GM21381 (cell line): Measurements from ENCODE around the gene BPIFB6.

Source experiments
- ATAC-seq: cut with Tn5 transposase; IDR thresholded peaks from one replicate; pipeline ENCODE4 v1.9.1; 2021; ENCODE audit warnings: mild to moderate bottlenecking, moderate library complexity; ENCODE audit not compliant: unreplicated experiment

Gene BPIFB6

DNA sequence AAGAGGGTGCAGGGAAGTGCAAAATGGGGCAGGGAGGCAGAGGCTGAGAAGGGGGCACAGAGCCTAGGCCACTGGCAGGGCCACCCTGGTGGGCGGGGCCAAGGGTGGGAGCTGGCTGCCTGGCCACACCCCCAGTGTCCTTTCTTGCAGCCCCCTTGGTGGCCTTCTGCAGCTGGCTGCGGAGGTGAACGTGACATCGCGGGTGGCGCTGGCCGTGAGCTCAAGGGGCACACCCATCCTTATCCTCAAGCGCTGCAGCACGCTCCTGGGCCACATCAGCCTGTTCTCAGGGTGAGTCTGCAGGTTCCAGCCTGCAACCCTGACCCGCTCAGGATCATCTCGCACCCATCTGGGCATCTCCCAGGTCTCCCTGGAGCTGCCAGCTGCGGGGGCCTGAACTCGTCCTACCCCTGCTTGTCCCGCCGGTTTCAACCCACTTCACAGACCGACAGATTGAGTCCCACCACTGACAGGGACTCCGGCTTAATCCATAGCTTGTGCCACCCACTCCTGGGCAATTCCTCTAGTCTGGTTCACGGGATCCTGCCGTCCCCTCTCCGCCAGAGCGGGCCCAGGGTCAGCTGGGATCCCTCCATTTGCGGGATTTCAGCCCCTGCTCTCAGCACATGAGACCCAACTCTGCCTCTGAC lies 28.4 kb downstream of the BPIFB6 start:
- no peak for ATAC-seq

DNA sequence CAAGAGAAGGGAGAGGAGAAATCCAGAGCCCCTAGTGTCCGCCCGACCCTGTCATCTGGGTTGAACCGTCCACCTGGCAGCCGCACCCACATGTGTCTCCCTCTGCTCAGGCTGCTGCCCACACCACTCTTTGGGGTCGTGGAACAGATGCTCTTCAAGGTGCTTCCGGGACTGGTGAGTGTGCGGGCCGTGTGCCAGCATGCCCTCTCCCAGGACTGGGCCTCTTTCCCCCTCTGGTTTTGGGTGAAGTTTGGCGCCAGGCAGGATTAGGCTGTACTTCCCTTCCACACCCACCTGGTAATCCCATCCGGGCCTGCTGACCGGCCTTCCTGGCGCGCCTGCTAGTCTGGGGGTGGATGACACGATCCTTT lies 30.2 kb downstream of the BPIFB6 start:
- ATAC-seq = no peak

DNA sequence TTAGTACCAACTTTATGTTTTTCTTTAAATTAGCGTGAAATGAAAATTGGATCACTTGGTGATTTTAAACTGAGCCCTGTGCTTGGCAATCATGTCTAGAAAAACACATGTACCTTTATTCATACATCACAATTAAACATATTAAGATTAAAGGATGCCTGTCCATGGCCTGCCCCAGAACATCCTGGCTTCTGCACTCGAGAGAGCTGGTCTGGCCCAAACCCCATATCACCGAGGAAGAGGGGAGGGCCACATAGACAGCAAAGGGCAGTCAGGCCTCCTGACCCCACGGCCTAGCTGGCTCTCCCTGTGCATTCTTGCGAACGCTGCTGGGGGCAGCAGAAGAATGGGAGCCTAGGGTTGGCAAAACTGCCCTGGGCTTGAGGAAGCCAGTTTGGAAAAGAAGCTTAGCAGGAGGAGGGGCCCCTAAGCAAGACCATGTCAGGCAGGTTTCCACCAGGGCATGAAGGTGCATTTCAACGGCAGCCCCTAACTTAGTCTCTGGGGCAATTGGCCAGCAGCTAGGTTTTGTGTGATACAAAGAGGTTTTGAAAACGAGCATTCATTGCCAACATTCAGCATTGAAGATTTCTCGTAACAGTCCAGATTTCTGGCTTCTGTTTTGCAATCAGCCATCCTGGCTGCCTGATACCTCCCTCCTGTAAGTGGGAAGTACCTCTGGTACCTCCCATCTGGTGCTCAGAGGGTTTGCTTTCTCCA lies 30.8 kb downstream of the BPIFB6 start:
- ATAC-seq = no peak

DNA sequence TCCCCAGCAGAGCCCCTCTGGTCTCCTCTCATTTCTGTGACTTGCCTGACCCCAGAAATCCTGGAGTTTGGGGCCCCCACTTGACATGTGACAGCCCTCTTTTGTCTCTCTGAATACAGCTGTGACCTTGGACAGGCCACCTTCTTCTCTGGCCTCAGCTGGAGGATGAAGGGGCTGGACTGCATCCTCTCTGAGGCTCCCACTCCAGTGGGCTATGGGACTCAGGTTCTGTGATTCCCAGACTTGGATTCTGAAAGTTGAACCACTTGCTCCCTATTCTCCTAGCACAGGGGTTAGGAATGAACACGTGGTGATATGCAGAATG lies 31.3 kb downstream of the BPIFB6 start:
- no peak for ATAC-seq

DNA sequence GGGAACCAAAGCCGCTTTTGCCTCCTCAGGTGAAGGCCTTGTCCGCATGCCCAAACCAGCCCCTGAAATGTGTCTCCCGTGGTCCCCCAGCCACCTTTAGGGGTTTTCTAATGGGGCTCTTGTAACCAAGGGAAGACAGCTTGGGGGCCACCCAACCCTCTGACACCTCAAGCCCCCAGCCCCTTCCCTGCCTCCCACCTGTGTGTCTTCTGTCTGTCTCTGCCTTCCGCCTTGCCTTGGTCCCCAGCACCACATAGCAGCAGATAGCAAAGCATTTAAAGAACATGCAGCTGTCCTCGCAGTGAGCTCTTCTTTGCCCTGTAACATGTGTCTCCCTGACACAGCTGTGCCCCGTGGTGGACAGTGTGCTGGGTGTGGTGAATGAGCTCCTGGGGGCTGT lies 31.8 kb downstream of the BPIFB6 start:
- no peak for ATAC-seq

DNA sequence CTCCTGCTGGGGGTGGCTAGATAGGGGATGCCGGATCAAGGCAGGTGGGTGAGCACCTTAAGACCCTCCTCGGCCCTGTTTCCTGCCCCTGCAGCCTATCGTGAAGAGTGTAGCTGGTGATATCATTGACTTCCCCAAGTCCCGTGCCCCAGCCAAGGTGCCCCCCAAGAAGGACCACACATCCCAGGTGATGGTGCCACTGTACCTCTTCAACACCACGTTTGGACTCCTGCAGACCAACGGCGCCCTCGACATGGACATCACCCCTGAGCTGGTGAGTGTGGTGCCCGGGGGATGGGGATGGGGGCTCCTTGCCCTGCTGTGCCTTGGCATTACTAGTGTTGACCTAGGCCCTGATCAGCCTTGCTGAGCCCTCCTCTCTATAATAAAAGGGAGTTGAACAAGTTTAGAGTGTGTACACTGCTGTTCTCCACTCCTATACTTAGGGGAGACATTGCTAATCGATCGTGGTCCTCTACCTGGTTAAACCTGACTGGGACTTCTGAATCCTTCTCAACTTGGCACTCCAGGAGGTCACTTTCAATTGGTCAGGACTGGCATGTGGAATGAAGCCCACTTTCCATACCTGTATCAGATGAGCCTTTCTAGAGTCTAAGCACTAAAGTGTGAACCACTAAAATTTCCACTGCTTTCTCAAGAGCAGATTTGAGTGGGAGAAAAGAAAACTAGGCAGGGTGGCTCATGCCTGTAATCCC lies 33.3 kb downstream of the BPIFB6 start:
- ATAC-seq = no peak

DNA sequence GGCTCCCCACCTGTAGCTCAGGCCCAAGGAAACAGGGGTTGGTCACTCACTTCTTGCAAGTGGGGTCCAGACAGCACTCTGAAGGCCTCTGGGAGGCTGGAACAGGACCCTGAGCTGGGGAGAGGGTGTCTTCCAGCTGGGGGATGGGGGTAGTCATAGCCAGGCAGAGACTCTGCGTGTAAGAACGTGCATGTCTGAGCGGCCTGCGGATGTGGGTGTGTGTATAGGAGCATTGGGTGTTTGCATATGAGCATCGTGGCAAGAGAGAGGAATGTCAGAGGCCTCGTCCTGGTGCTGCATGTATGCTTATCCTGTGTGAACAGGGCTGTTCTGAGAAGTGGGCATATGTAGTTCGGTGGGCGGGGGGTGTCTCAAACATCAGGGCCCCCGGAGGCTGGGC lies 34.3 kb downstream of the BPIFB6 start:
- ATAC-seq = no peak

DNA sequence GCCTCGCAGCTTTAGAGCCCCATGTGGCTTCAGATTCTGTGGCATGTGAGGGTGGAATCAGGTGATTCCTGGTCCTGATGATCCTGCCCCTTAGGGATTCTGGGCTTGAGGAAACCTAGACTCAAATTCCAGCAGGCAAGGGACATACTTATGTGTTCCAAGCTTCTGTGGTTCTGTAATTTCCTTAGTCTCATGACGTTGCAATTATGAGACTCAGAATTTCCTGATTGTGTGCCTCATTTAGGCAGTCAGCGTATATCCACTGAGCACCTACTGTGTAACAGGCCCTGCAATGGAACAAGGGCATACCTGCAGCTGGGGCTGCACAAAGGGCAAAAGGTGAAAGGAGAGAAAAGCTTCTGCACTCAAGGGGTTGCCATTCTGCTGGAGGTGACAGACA lies 36.4 kb downstream of the BPIFB6 start:
- ATAC-seq = no peak

DNA sequence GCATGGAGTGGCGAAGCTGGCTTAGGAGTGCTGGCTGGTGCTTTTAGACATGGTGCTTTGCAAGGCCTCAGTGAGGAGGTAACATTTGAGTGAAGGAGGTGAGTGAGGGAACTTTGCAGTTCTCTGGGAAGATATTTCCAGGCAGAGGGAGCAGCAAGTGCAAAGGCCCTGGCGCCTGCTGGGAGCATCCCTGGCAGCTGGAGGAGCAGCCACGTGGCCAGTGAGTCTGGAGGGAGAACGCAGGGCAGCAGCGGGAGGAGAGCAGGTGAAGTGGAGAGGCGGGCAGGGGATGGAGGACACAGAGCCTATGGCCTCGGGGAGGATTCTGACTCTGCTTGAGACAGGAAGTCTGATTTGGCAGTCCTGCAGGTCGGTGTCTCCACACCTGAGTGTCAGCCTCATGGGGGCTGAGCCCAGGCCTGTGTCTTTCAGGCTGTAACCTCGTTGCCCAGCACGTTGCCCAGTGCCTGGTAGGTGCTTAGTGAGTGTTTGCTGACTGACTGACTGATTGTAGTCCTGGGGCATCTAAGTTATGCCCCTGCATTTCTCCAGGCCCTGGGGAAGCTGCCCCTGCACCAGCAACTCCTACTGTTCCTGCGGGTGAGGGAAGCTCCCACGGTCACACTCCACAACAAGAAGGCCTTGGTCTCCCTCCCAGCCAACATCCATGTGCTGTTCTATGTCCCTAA lies 36.9 kb downstream of the BPIFB6 start:
- ATAC-seq = no peak

DNA sequence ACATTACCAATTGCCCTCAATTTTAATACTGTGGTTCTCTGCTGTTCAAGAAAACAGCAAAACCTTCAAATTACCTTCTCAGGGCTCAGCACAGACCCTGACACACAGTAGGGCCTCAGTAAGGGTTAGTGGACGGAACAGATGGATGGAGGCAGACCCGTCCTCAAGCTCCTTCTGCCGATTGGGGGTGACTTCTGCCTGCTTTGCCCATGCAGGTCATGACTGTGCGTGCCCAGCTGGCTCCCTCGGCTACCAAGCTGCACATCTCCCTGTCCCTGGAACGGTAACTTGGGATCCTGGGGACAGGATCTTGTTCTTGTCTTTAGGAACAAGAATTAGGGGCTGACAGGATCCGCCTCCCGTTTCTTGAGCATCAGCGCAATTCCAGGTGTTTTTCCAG lies 38.2 kb downstream of the BPIFB6 start:
- no peak for ATAC-seq

DNA sequence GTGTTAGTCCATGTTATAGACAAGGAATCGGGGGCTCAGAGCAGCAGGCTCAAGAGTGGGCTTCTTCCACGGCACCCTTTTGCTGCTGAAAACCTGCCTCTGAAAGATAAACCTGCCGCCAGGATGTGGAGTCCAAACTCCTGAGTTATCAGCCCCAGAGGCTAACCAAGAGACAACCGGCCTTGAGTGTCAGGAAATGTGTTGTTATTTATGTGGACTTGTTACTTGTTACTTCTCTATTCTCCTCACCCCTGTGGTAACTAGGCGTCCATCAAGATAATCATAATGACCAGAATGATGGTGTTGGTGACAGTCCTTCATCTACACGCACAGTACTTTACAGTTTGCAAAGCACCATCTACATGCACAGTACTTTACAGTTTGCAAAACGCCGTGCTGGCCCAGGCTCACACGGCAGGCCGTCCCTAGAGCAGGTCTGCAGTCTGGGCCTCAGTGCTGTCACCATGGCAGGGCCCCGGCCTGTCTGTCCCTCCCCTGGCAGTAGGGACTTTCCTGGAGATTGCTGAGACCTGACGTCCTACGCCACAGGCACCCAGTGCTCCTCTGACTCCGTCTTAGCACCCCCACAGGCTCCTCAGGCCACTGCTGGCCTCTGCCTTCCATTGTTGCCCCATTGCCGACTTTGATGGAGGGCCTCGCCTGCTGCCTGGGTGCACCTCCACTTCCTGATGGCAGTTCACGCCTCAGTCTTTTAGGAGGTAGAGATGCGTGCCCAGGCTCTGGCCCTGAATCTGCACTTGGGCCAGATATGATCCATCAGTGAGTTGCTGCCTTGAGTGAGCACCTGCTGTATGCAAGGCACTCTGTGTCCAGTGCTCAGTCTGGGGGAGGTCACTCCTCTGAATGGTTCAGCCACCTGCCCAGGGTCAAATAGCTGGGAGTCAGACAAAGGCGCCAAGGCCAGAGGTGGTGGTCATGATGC lies 38.9 kb downstream of the BPIFB6 start:
- no peak for ATAC-seq

DNA sequence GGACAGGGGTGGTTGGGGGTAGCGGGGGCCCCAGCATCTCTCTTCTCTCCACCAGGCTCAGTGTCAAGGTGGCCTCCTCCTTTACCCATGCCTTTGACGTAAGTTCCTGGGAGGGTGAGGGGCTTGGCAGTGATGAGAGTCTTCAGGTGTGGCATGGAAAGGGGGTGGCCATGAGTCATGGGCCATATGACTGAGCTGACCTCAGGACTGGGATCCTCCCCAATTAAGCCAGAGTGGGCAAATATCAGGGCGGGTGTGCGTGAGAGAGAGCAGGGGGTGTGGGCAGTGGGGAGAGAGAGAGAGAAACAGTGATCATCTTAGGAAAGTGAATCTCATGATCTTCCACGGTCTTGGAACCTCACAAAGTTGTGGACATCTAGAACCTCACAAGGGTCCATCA lies 39.8 kb downstream of the BPIFB6 start:
- ATAC-seq = no peak

DNA sequence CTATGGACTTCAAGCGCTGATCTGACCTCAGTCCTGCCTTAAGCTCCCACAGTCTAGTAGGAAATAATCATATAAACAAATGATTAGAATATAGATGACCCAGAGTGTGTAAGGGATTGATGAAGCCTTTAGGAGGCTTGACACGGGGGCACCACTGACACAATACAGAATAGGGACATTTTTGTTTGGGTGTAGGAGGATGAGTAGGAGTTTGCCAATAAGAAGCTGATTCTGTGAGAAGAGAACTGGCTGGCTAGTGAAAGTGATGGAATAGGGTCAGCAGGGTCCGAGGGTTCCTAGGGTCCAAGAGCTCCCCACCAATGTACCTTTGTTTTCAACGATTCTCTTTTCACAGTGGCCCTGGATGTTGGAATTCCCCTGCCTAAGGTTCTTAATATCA lies 40.9 kb downstream of the BPIFB6 start:
- ATAC-seq = no peak

DNA sequence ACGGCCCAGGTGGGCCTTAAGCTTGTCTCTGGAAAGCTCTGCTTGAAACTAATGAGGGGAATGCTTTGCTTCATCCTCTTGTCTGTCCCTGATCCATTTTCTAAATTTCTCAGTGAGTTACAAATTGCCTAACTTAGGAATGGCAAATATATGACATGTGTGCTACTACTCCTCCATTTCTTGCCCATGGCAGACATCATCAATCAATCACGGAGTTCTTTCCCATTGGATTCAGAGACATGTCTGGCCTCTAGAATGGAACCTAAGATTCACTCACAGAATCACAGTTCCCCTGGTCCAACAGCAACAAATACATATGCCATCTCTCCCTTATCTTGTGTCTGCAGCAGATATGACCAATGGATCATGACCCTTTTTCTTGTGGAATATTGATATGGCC lies 41.4 kb downstream of the BPIFB6 start:
- no peak for ATAC-seq

DNA sequence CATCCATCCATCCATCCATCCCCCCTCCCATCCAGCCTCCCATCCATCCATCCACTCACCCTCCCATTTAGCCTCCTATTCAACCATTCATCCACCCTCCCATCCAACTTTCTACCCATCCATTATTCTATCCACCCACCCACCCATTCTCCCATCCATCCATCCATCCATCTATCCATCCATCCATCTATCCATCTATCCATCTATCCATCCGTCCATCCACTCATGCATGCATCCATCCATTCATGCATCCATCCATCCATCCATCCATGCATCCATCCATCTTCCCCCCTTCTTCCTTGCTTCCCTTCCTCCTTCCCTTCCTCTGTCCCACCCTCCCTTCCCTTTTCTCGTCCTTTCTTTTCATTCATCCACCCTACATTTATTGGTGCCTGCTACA lies 43.2 kb downstream of the BPIFB6 start:
- no peak for ATAC-seq

DNA sequence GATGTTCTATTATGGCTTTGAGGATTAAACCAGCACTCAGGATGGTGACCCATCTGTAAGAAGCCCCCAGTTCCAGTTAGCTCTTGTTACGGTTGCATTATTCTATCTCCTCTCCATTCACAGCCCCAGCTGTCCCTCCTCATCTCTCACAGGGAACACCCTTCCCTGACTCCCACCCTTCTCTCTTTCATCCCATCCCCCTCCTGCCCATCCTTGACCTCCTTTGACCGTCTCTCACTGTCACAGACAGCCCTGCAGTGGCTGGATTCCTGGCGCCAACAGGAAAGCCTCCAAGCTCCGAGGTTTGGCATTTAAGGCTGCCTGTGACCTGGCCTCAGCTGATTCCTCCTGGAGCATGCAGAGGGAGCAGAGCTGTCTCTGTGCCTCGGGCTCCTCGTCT lies 43.8 kb downstream of the BPIFB6 start:
- no peak for ATAC-seq

DNA sequence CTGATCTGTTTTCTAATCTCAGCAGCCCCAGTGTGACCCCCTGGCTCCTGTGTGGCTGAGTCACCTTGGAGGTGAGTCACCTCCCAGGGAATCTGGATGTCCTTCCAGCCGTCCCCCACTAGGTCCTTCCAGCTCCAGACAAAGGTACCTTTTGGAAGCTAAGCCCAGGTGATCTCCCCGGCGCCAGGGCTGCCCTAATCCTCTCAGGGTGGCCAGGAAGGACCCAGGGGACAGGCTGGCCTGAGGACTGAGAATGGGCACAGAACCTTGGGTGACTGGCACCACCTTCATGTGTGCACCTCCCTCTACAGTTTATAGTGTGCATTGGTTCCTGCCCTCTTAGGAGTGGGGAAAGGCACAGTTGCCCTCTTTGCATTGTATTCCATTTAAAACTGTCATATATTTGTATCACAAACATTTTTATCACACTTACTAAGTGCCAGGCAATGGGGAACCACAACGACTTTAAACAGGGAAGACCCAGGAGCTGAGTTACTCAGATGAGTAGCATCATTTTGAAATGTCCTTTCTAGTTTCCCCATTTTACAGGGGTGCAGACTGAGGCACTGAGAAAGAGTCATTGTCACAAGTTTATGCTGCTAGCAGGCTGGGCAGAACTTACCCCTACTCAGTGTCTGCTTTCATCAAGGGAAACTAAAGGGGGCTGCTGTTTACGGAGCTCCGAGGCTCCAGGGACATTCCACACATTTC lies 45.4 kb downstream of the BPIFB6 start:
- ATAC-seq = no peak

DNA sequence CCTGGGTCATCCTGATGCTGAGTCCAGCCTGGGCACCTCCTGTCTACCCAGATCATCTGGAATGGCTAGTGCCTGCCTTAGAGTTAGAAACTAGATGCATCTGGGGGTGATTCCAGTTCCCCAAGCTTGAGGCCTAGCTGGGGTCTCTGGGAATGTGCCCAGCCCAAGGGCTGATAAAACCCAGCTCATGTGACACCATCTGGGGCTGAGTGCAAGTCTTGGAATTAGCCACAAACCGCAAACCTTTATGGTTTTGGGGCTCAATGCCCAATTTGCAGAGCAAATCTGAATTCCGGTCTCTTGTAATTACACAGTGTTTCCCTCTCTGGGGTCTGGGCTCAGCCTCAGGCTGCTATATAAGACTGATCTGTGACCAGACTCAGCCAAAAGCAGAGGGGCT lies 47.8 kb downstream of the BPIFB6 start, which contains the start of gene BPIFB4:
TSS of gene BPIFB4 (plus strand) at position 385 of the 400 bp plus-strand sequence. CDS start 1,884 bp downstream, outside the sequence.
- ATAC-seq = no peak

DNA sequence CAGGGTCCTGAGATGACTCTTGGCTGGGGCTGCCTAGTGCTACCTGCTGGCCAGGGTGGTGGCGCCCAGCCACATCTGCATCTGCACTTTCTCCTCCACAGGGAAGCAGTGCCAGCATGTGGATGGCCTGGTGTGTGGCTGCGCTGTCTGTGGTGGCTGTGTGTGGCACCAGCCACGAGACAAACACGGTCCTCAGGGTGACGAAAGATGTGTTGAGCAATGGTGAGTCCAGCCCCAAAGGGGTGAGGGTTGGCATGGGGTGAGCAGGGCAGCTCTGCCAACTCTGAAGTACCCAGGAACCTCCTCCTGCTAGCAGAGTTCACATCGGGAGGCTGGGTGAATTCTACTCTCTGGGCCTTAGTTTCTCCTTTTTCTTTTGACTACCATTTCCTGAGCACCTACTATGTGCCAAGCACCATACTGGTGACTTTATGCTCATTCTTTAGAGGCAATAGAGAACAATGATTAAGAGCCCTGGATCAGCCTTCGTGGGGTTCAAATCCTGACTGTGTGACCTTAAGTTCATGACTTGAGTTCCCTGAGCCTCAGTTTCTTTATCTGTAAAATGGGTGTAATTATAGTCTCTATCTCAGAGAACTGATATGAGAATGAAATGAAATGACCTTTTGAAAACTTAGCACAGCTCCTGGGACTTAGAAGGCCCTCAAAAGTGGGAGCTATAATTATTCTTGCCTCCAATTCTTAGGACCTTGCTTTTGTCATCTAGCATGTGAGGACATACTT lies 50.1 kb downstream of the BPIFB6 start:
- no peak for ATAC-seq
